ENCODE data around the gene RTKN. TPM values are rescaled to one million over a fixed set of nuclear protein-coding genes. Genes with fewer than 3 reads are reported as not detected.
A peak's percentile ranks its signal among the peaks of the same experiment; 100 is the strongest.

The RTKN gene
- total and polyA plus RNA-seq, 9 of the 15 experiments (the other 6 are each of a cell fraction or from before 2014, with no cell fraction given): 0.14 to 6.9 (median 3.6) TPM

DNA sequence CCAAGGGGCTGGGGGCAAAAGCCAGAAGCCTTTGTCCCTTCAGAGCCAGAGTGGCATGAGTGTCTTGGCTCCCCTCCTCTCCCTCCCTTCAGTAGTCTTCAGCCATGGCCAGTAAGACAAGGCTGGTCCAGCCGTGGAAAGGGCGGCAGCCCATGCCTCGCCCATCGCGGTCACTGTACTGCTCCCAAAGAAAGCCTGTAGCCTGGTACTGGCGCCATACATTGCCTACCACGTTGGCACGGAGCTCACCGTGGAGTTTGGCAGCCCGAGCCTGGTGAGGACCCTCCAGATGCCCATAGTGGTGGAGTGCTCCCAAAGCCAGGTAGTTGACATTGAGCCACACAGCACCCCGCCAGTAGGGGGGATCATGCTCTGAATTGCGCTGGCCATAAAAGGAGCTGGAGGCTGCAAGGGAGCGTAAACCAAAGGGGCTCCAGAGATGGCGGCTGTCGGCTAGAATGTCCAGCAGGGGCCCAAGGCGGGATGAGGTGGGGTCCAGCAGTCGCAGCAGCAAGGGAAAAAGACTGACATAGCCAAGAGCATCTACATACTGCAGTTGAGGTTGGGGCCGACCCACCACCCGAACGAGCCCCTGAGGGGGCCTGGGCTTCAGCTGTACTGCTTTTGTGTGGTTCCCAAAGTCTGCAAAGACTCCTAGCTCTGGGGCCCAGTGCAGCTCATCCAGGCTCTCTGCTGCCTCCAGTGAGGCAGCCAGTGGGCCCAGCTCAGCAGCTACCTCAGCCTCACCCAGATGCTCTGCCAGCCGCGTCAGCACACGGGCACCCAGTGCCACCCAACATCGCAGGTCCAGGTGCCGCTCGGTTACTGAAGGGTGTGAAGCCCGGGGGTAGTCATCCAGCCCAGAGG, 19.7 kb upstream of the RTKN start (continued):
- TF ChIP-seq, protein P1, sequence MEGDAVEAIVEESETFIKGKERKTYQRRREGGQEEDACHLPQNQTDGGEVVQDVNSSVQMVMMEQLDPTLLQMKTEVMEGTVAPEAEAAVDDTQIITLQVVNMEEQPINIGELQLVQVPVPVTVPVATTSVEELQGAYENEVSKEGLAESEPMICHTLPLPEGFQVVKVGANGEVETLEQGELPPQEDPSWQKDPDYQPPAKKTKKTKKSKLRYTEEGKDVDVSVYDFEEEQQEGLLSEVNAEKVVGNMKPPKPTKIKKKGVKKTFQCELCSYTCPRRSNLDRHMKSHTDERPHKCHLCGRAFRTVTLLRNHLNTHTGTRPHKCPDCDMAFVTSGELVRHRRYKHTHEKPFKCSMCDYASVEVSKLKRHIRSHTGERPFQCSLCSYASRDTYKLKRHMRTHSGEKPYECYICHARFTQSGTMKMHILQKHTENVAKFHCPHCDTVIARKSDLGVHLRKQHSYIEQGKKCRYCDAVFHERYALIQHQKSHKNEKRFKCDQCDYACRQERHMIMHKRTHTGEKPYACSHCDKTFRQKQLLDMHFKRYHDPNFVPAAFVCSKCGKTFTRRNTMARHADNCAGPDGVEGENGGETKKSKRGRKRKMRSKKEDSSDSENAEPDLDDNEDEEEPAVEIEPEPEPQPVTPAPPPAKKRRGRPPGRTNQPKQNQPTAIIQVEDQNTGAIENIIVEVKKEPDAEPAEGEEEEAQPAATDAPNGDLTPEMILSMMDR (IDR thresholded peaks at IDR 0.05 in 2 of 3, conservative IDR thresholded peaks at IDR 0.05 in 1 of 3; ENCODE audit: insufficient read depth in 2 of 3, low read depth in 1 of 3, low read length in 3 of 3): peak; percentile 53 to 66 (median 53)
- TF ChIP-seq, protein P2, sequence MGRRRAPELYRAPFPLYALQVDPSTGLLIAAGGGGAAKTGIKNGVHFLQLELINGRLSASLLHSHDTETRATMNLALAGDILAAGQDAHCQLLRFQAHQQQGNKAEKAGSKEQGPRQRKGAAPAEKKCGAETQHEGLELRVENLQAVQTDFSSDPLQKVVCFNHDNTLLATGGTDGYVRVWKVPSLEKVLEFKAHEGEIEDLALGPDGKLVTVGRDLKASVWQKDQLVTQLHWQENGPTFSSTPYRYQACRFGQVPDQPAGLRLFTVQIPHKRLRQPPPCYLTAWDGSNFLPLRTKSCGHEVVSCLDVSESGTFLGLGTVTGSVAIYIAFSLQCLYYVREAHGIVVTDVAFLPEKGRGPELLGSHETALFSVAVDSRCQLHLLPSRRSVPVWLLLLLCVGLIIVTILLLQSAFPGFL (CRISPR knock-in tag; IDR thresholded peaks at IDR 0.05): no peak
- TF ChIP-seq NR3C1 (CRISPR knock-in tag; IDR thresholded peaks at IDR 0.05): no peak
- no peak for TF ChIP-seq CBX1 (IDR thresholded peaks at IDR 0.05; ENCODE audit: low read depth)
- TF ChIP-seq, protein P3, sequence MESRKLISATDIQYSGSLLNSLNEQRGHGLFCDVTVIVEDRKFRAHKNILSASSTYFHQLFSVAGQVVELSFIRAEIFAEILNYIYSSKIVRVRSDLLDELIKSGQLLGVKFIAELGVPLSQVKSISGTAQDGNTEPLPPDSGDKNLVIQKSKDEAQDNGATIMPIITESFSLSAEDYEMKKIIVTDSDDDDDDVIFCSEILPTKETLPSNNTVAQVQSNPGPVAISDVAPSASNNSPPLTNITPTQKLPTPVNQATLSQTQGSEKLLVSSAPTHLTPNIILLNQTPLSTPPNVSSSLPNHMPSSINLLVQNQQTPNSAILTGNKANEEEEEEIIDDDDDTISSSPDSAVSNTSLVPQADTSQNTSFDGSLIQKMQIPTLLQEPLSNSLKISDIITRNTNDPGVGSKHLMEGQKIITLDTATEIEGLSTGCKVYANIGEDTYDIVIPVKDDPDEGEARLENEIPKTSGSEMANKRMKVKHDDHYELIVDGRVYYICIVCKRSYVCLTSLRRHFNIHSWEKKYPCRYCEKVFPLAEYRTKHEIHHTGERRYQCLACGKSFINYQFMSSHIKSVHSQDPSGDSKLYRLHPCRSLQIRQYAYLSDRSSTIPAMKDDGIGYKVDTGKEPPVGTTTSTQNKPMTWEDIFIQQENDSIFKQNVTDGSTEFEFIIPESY (CRISPR knock-in tag; IDR thresholded peaks at IDR 0.05): peak; percentile 99
- no peak for TF ChIP-seq CHD2 (IDR thresholded peaks at IDR 0.05; ENCODE audit: low read depth, low read length)
- peak in 1 of 2 experiments; percentile 18; a peak in 1 of 4 replicates for TF ChIP-seq RAD21 (CRISPR knock-in tag; conservative IDR thresholded peaks at IDR 0.05 in 1 of 2, IDR thresholded peaks at IDR 0.05 in 1 of 2)
- TF ChIP-seq ASH1L (IDR thresholded peaks at IDR 0.05; ENCODE audit: borderline replicate concordance, low read depth, partially characterized antibody): no peak
- TF ChIP-seq ZNF165 (CRISPR knock-in tag; IDR thresholded peaks at IDR 0.05; ENCODE audit: borderline replicate concordance): no peak
- no peak for TF ChIP-seq ZNF75A (CRISPR knock-in tag; IDR thresholded peaks at IDR 0.05)
- peak; percentile 40; the same call in 1 of the 2 replicates for TF ChIP-seq ZNF263 (CRISPR knock-in tag; IDR thresholded peaks at IDR 0.05; ENCODE audit: borderline replicate concordance)
- TF ChIP-seq, protein P4, sequence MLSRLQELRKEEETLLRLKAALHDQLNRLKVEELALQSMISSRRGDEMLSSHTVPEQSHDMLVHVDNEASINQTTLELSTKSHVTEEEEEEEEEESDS (CRISPR knock-in tag; IDR thresholded peaks at IDR 0.05): no peak
- TF ChIP-seq NCOA6 (IDR thresholded peaks at IDR 0.05): no peak
- peak; percentile 66 for TF ChIP-seq POLR2G (IDR thresholded peaks at IDR 0.05; ENCODE audit: low read depth, low read length)
- TF ChIP-seq BDP1 (IDR thresholded peaks at IDR 0.05; ENCODE audit: insufficient read depth, insufficient read length): no peak
- no peak for TF ChIP-seq ZNF695 (CRISPR knock-in tag; IDR thresholded peaks at IDR 0.05)
- TF ChIP-seq, protein P5, sequence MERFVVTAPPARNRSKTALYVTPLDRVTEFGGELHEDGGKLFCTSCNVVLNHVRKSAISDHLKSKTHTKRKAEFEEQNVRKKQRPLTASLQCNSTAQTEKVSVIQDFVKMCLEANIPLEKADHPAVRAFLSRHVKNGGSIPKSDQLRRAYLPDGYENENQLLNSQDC (CRISPR knock-in tag; IDR thresholded peaks at IDR 0.05): no peak

All from K562 (cell line).